Small intestine (tissue), 7 donors: ENCODE measurements around the gene FPR1. TPM values are rescaled to one million over a fixed set of nuclear protein-coding genes. Genes with fewer than 3 reads are reported as not detected.
A peak's percentile ranks its signal among the peaks of the same experiment; 100 is the strongest.

Experiments used
- DNase-seq, 2 donors: peaks; one replicate each; pipeline versions ENCODE4 v3.0.0 to v3.0.0-alpha.2; 2013
- FAIRE-seq: peaks from 2 replicates; lab custom pipeline; 2012; peaks lifted over from hg19 to GRCh38; lab: Jason Lieb, UNC
- H3K27ac ChIP-seq, 3 donors: one replicate each; pipeline ENCODE4 v1.5.1; 2013; ENCODE audit warnings: low read length in 2 of 3, mild to moderate bottlenecking in 2 of 3, control low read depth in 1 of 3, inconsistent platforms in 1 of 3, low read depth in 1 of 3, moderate library complexity in 1 of 3
- H3K27me3 ChIP-seq, 3 donors: one replicate each; pipeline ENCODE4 v1.6.1; 2013; ENCODE audit warnings: low read length in 3 of 3, inconsistent platforms in 1 of 3; ENCODE audit not compliant: control insufficient read depth in 3 of 3, insufficient read depth in 3 of 3
- H3K36me3 ChIP-seq, 3 donors: one replicate each; pipeline ENCODE4 v1.6.1; 2013; ENCODE audit warnings: low read length in 3 of 3, inconsistent platforms in 1 of 3, low read depth in 1 of 3, mild to moderate bottlenecking in 1 of 3, moderate library complexity in 1 of 3; ENCODE audit not compliant: control insufficient read depth in 3 of 3, insufficient read depth in 2 of 3
- H3K4me1 ChIP-seq, 3 donors: one replicate each; pipeline ENCODE4 v1.6.1; 2013; ENCODE audit warnings: low read length in 2 of 3, inconsistent platforms in 1 of 3, low read depth in 1 of 3, mild to moderate bottlenecking in 1 of 3, moderate library complexity in 1 of 3; ENCODE audit not compliant: control insufficient read depth in 3 of 3, insufficient read depth in 2 of 3
- H3K4me3 ChIP-seq, 3 donors: one replicate each; pipeline ENCODE4 v1.5.1; 2013; ENCODE audit warnings: low read length in 3 of 3, control low read depth in 1 of 3, inconsistent platforms in 1 of 3, low read depth in 1 of 3, mild to moderate bottlenecking in 1 of 3, moderate library complexity in 1 of 3
- H3K9me3 ChIP-seq, 2 donors: one replicate each; pipeline ENCODE4 v1.6.1; 2013; ENCODE audit warnings: low read depth in 1 of 2, low read length in 1 of 2; ENCODE audit not compliant: control insufficient read depth in 2 of 2, insufficient read depth in 1 of 2
- WGBS, 3 donors: extraction: QIAGEN DNeasy Blood & Tissue Kit; methylation state at CpG; one replicate each; pipeline ENCODE4 v1.1.7; 2013; 5-methylcytosine and 5-hydroxymethylcytosine counted together
- polyA plus RNA-seq, 4 donors: library from polyadenylated mRNA; stranded (reverse) in 3 of 4; unstranded in 1 of 4; fragments of 200-250 nt in 3 of 4; fragments of 120-200 nt in 1 of 4; gene quantifications; one replicate each; pipeline versions ENCODE4 v1.2.1 to v1.2.3, GENCODE V29; 2013
- donor health status: healthy with polysubstance abuse.
- donor health status: control.
- donor health status: control.
- donor health status: Bipolar disorder and iron deficiency.
- donor health status: healthy.

Gene FPR1
- polyA plus RNA-seq, 4 donors, result 0.40 to 8.1 (median 1.9) TPM

- no peaks in the 10 kb centered on the region for H3K9me3 ChIP-seq
- peaks cover 0 to 5% (median 2%) of the 10 kb centered on the region in 3 donors for H3K27me3 ChIP-seq
- DNase-seq, result peak; percentile 19 to 41
- WGBS, 3 donors, result 38 to 41% (median 38%) methylated on average over 9 of the region's 9 CpGs
- FAIRE-seq, result no peak
- no peaks in the 10 kb centered on the region for H3K4me1 ChIP-seq
- no peak overlapping the region for H3K4me3 ChIP-seq
- H3K36me3 ChIP-seq, result peaks cover 0 to 3% (median 0%) of the 10 kb centered on the region in 3 donors
- H3K27ac ChIP-seq, result no peak overlapping the region
Measured at GRCh38 chr19:51712461-51713081, 39.1 kb downstream of the FPR1 start.

- WGBS, 3 donors, result 78 to 93% (median 80%) methylated on average over 1 of the region's 1 CpG
Measured at GRCh38 chr19:51711702-51712101, 40.0 kb downstream of the FPR1 start.

GRCh38 chr19:51710163-51710562 lies 41.5 kb downstream of the FPR1 start:
- Histone ChIP-seq H3K36me3 (peaks cover 0 to 16% (median 0%) of the 10 kb centered on the region in 3 donors), H3K9me3 (no peaks in the 10 kb centered on the region), H3K27me3 (no peaks in the 10 kb centered on the region), H3K4me1 (peaks cover 0 to 2% (median 0%) of the 10 kb centered on the region in 3 donors), H3K27ac (no peak overlapping the region), H3K4me3 (no peak overlapping the region)
- DNase-seq (no peak), FAIRE-seq (no peak)
- WGBS, 3 donors, result 48 to 68% (median 56%) methylated on average over 2 of the region's 2 CpGs

More at GRCh38 chr19:51711702-51712101, 40.0 kb downstream of the FPR1 start:
- no peaks in the 10 kb centered on the region for H3K4me1 ChIP-seq
- H3K27ac ChIP-seq, result no peak overlapping the region
- FAIRE-seq (no peak), DNase-seq (no peak)
- H3K36me3 ChIP-seq, result peaks cover 0 to 7% (median 0%) of the 10 kb centered on the region in 3 donors
- H3K9me3 ChIP-seq, result no peaks in the 10 kb centered on the region
- peaks cover 0 to 2% (median 1%) of the 10 kb centered on the region in 3 donors for H3K27me3 ChIP-seq
- H3K4me3 ChIP-seq, result no peak overlapping the region

GRCh38 chr19:51709575-51709974 lies 42.1 kb downstream of the FPR1 start:
- no peak overlapping the region for H3K4me3 ChIP-seq
- no peak overlapping the region for H3K27ac ChIP-seq
- H3K27me3 ChIP-seq, result no peaks in the 10 kb centered on the region
- H3K9me3 ChIP-seq, result no peaks in the 10 kb centered on the region
- no peak for FAIRE-seq
- peaks cover 0 to 7% (median 3%) of the 10 kb centered on the region in 3 donors for H3K4me1 ChIP-seq
- peaks cover 0 to 19% (median 0%) of the 10 kb centered on the region in 3 donors for H3K36me3 ChIP-seq
- 71 to 89% (median 79%) methylated on average over 6 of the region's 6 CpGs for WGBS, 3 donors
- no peak for DNase-seq

DNA sequence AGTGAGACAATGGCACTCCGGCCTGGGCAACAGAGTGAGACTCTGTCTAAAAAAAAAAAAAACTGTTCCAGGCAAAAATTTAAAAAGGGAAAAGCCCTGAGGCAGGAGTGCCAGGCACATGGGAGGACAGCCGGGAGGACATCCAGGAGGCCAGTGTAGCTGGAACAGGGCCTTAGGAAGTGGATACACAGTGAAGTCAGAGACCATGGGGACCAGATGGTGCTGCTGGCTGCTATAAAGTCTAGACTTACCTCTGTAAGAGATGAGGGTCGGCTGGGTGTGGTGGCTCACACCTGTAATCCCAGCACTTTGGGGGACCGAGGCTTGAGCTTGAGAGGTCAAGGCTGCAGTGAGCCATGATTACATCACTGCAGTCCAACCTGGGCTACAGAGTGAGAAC lies 42.9 kb downstream of the FPR1 start:
- 74 to 88% (median 81%) methylated on average over 4 of the region's 4 CpGs for WGBS, 3 donors
- DNase-seq, result no peak
- no peak for FAIRE-seq
- H3K4me1 ChIP-seq, result peaks cover 0 to 7% (median 4%) of the 10 kb centered on the region in 3 donors
- no peak overlapping the region for H3K27ac ChIP-seq
- H3K9me3 ChIP-seq, result no peaks in the 10 kb centered on the region
- peaks cover 0 to 19% (median 0%) of the 10 kb centered on the region in 3 donors for H3K36me3 ChIP-seq
- no peak overlapping the region for H3K4me3 ChIP-seq
- H3K27me3 ChIP-seq, result no peaks in the 10 kb centered on the region

- Histone ChIP-seq H3K4me1 (peaks cover 0 to 19% (median 11%) of the 10 kb centered on the region in 3 donors), H3K36me3 (peaks cover 0 to 22% (median 0%) of the 10 kb centered on the region in 3 donors), H3K9me3 (peaks cover 0 to 2% of the 10 kb centered on the region in 2 donors), H3K27ac (no peak overlapping the region), H3K4me3 (no peak overlapping the region), H3K27me3 (no peaks in the 10 kb centered on the region)
- WGBS, 3 donors, result 93 to 99% (median 98%) methylated on average over 3 of the region's 3 CpGs
- no peak for DNase-seq
- no peak for FAIRE-seq
Measured at GRCh38 chr19:51706885-51707284, 44.8 kb downstream of the FPR1 start.

DNA sequence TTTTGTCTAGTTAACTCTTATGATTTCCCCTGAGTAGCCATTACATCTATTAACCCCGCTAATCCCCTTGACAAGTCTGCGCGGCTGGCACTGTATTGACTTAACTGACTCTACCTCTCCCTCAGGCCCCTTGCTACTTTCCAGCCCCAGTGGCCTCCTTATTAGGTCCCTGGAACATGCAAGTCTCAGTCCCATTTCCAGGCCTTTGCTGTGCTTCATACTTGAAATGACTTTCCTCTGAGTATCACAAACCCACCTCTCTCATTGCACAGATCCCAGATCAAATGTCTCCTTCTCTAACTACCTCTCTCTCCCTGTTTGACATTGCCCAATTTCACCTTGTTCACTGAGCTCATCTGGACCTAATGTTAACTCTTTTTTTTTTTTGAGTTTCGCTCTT lies 45.4 kb downstream of the FPR1 start:
- H3K27ac ChIP-seq, result no peak overlapping the region
- peaks cover 0 to 25% (median 11%) of the 10 kb centered on the region in 3 donors for H3K4me1 ChIP-seq
- H3K27me3 ChIP-seq, result no peaks in the 10 kb centered on the region
- H3K9me3 ChIP-seq, result peaks cover 0 to 2% of the 10 kb centered on the region in 2 donors
- H3K36me3 ChIP-seq, result peaks cover 0 to 27% (median 0%) of the 10 kb centered on the region in 3 donors
- 98 to 99% (median 99%) methylated on average over 4 of the region's 4 CpGs for WGBS, 3 donors
- H3K4me3 ChIP-seq, result no peak overlapping the region
- FAIRE-seq (no peak), DNase-seq (no peak)

GRCh38 chr19:51704626-51705025 lies 47.1 kb downstream of the FPR1 start:
- Histone ChIP-seq H3K27me3 (no peaks in the 10 kb centered on the region), H3K4me3 (peak overlapping the region; percentile 76 to 87 (median 85)), H3K36me3 (peaks cover 0 to 30% (median 0%) of the 10 kb centered on the region in 3 donors), H3K4me1 (peaks cover 0 to 27% (median 11%) of the 10 kb centered on the region in 3 donors), H3K27ac (peak overlapping the region; percentile 50 to 97 (median 96)), H3K9me3 (peaks cover 0 to 2% of the 10 kb centered on the region in 2 donors)
- DNase-seq (no peak), FAIRE-seq (no peak)
- WGBS, 3 donors, result 23 to 37% (median 27%) methylated on average over 4 of the region's 4 CpGs
